ENCODE measurements around the gene RNPEP. TPM values are rescaled to one million over a fixed set of nuclear protein-coding genes. Genes with fewer than 3 reads are reported as not detected.
"Not testable (repeated sequence)": the region's sequence is repeated elsewhere in the genome, so short reads cannot be mapped to it uniquely, and the experiment has no call there.

The RNPEP gene
- total RNA-seq, 6 donors from 2014 or later, result 67.7 to 116 (median 76.5) TPM

DNA sequence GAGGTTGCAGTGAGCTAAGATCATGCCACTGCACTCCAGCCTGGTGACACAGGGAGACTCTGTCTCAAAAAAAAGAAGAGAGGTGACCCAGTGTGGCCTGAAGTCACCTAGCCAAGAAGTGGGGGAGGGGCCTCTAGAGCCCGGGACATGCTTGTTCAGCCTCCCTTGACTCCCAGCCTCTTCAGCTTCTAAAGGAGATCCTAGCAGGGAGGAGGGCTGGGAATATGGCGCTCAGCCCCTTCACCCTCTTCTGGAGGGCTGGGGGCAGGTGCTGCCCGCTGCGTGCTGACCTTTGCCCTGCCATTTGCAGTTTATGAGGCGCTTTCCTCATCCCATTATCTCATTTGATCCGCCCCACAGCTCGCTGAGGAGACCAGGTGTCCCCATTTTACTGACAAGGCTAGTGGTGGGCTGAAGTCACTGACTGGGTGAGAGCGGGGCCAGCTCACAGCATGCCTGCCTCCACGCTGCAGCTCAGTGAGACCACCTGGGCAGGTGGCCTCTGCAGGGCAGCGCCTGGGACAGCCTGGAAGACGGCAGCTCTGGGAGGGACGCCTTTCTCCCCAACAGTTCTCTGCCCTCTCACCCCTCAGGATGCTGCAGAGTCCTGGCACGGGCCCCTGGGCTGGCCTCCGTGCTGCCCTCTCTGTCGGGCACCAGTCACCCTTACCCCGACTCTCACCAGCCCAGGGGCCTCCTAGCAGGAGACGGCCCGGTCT is 35.5 kb downstream of the RNPEP start:
- whole genome bisulfite sequencing, 2 donors, result 40 to 53% methylated on average over 4 to 13 of the region's 18 CpGs
- ATAC-seq (ENCODE audit: low FRiP score in 2 of 2) (peak in 1 of 2 donors; percentile 69), DNase-seq (peak; percentile 84 to 89)
- peaks cover 0 to 30% (median 9%) of the 10 kb centered on the region in 4 donors for H3K4me1 ChIP-seq
- no peaks in the 10 kb centered on the region for H3K27me3 ChIP-seq
- no peaks in the 10 kb centered on the region for H3K9me3 ChIP-seq
- no peak overlapping the region for H3K4me3 ChIP-seq
- peak overlapping the region; percentile 46 to 88 (median 79) for H3K27ac ChIP-seq
- peaks cover 6 to 22% (median 14%) of the 10 kb centered on the region in 4 donors for H3K36me3 ChIP-seq
- peak in 1 of 4 donors; percentile 74 for TF ChIP-seq EP300 (IDR thresholded peaks at IDR 0.05)
- TF ChIP-seq POLR2AphosphoS5 (IDR thresholded peaks at IDR 0.05), result peak in 1 of 2 donors; percentile 37
- no peak for TF ChIP-seq POLR2A (IDR thresholded peaks at IDR 0.05)
- TF ChIP-seq, protein P1, sequence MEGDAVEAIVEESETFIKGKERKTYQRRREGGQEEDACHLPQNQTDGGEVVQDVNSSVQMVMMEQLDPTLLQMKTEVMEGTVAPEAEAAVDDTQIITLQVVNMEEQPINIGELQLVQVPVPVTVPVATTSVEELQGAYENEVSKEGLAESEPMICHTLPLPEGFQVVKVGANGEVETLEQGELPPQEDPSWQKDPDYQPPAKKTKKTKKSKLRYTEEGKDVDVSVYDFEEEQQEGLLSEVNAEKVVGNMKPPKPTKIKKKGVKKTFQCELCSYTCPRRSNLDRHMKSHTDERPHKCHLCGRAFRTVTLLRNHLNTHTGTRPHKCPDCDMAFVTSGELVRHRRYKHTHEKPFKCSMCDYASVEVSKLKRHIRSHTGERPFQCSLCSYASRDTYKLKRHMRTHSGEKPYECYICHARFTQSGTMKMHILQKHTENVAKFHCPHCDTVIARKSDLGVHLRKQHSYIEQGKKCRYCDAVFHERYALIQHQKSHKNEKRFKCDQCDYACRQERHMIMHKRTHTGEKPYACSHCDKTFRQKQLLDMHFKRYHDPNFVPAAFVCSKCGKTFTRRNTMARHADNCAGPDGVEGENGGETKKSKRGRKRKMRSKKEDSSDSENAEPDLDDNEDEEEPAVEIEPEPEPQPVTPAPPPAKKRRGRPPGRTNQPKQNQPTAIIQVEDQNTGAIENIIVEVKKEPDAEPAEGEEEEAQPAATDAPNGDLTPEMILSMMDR (IDR thresholded peaks at IDR 0.05), result no peak

GRCh38 chr1:202018468-202019234 is 36.2 kb downstream of the RNPEP start:
- H3K4me3 ChIP-seq, result no peak overlapping the region
- peak in 1 of 2 donors; percentile 94 for DNase-seq
- peaks cover 0 to 30% (median 11%) of the 10 kb centered on the region in 4 donors for H3K4me1 ChIP-seq
- peak; percentile 58 to 89 for ATAC-seq (ENCODE audit: low FRiP score in 2 of 2)
- TF ChIP-seq POLR2A (IDR thresholded peaks at IDR 0.05), result peak in 1 of 4 donors; percentile 42
- TF ChIP-seq EP300 (IDR thresholded peaks at IDR 0.05), result peak in 1 of 4 donors; percentile 18
- TF ChIP-seq POLR2AphosphoS5 (IDR thresholded peaks at IDR 0.05), result peak in 1 of 2 donors; percentile 44
- TF ChIP-seq, protein P1 (IDR thresholded peaks at IDR 0.05), result no peak
- H3K9me3 ChIP-seq, result no peaks in the 10 kb centered on the region
- H3K27ac ChIP-seq, result peak overlapping the region; percentile 50 to 88 (median 79)
- WGBS, 2 donors, result 40 to 49% methylated on average over 15 to 16 of the region's 19 CpGs
- no peaks in the 10 kb centered on the region for H3K27me3 ChIP-seq
- H3K36me3 ChIP-seq, result peaks cover 6 to 18% (median 11%) of the 10 kb centered on the region in 4 donors

GRCh38 chr1:202019235-202019558 is 36.7 kb downstream of the RNPEP start:
- Histone ChIP-seq H3K27ac (peak overlapping the region; percentile 50 to 88 (median 79)), H3K4me1 (peaks cover 0 to 26% (median 10%) of the 10 kb centered on the region in 4 donors), H3K36me3 (peaks cover 6 to 12% (median 8%) of the 10 kb centered on the region in 4 donors)
- peak in 1 of 2 donors; percentile 66 for DNase-seq
- H3K27me3 ChIP-seq; H3K9me3 ChIP-seq; ATAC-seq (ENCODE audit: low FRiP score in 2 of 2); H3K4me3 ChIP-seq: not testable (repeated sequence)
- WGBS, 2 donors, result 67 to 80% methylated on average over 8 of the region's 8 CpGs

DNA sequence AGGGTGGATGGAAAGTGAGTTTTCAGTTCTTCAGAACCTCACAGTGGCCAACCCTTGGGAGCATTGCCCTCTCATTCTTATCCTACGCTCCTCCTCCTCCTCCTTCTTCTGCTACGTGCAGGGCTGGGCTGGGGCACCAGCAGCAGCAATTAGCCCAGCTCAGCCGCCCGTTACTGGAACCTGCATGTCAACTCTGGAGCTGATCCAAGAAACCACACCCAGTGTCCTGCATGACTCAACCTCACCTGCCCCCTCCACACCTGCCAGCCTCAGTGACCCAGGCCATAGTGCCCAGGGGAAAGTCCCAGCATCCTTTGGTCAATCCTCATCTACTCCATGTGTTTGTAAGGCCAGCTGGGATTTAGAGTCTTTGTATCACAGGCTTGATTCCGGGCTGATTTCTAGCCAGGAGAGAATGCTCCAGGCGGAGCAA is 40.6 kb downstream of the RNPEP start:
- peaks cover 0 to 9% (median 3%) of the 10 kb centered on the region in 4 donors for H3K4me1 ChIP-seq
- no peak overlapping the region for H3K4me3 ChIP-seq
- H3K36me3 ChIP-seq, result no peaks in the 10 kb centered on the region
- ATAC-seq (ENCODE audit: low FRiP score in 2 of 2) (peak; percentile 39 to 61), DNase-seq (peak in 1 of 2 donors; percentile 91)
- TF ChIP-seq, protein P1 (IDR thresholded peaks at IDR 0.05), result no peak
- TF ChIP-seq POLR2AphosphoS5 (IDR thresholded peaks at IDR 0.05) (peak in 1 of 2 donors; percentile 74), EP300 (IDR thresholded peaks at IDR 0.05) (peak in 3 of 4 donors; percentile 31 to 95 (median 48)), POLR2A (IDR thresholded peaks at IDR 0.05) (no peak)
- no peaks in the 10 kb centered on the region for H3K9me3 ChIP-seq
- H3K27ac ChIP-seq, result peak overlapping the region in 2 of 4 donors; percentile 18 to 56
- no peaks in the 10 kb centered on the region for H3K27me3 ChIP-seq
- WGBS, 2 donors, result 45 to 49% methylated on average over 6 of the region's 6 CpGs

DNA sequence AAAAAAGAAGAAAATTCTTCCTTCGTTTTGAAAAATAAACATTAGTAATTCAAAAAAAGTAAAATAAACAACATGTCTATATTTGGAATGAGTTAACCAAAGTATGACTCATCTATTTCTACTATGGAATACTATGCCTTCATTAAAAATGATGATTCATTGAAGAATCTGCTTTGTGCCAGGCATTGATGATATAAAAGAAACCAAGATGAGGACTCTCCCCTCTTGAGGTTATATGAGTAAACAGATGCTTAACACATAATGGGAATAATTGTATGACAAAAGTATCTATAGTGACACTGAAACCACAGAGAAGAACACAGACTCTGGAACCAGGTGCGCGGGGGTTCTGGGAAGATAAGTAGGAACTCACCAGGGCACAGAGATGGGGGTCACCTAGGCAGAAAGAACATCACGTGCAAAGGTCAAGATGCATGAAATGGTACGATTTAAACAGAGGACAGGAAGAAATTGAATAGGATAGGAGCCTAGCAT is 46.8 kb downstream of the RNPEP start:
- peaks cover 2 to 3% (median 2%) of the 10 kb centered on the region in 4 donors for H3K4me1 ChIP-seq
- H3K27me3 ChIP-seq, result no peaks in the 10 kb centered on the region
- no peak overlapping the region for H3K4me3 ChIP-seq
- ATAC-seq (ENCODE audit: low FRiP score in 2 of 2) (no peak), DNase-seq (no peak)
- no peaks in the 10 kb centered on the region for H3K9me3 ChIP-seq
- H3K27ac ChIP-seq, result no peak overlapping the region
- 71% methylated on average over 5 of the region's 5 CpGs for WGBS, 2 donors
- no peaks in the 10 kb centered on the region for H3K36me3 ChIP-seq
- TF ChIP-seq EP300 (IDR thresholded peaks at IDR 0.05) (no peak), POLR2AphosphoS5 (IDR thresholded peaks at IDR 0.05) (no peak), POLR2A (IDR thresholded peaks at IDR 0.05) (no peak)
- TF ChIP-seq, protein P1 (IDR thresholded peaks at IDR 0.05), result no peak

Measured in upper lobe of left lung (tissue), 6 donors.